KMS-11 (cell line): ENCODE results near the gene AGPAT4.

Experiments used
- H2AFZ ChIP-seq: fragments of 200-600 bp; sonication (generic); 2 replicates; pipeline ENCODE4 v1.6.1; 2016; ENCODE audit warnings: antibody characterized with exemption, mixed run types, low read depth
- H3K27ac ChIP-seq: fragments of 200-600 bp; sonication (generic); 2 replicates; pipeline ENCODE4 v1.6.1; 2016; ENCODE audit warnings: mild to moderate bottlenecking, mixed run types
- H3K27me3 ChIP-seq: fragments of 200-600 bp; sonication (generic); 2 replicates; pipeline ENCODE4 v1.6.1; 2017; ENCODE audit warnings: mild to moderate bottlenecking, low read depth, mixed run types, moderate library complexity; ENCODE audit not compliant: insufficient read depth
- H3K36me3 ChIP-seq: fragments of 200-600 bp; sonication (generic); 2 replicates; pipeline ENCODE4 v1.6.1; 2017; ENCODE audit warnings: mild to moderate bottlenecking, mixed run types; ENCODE audit not compliant: insufficient read depth
- H3K4me1 ChIP-seq: fragments of 200-600 bp; sonication (generic); 2 replicates; pipeline ENCODE4 v1.6.1; 2016; ENCODE audit warnings: mild to moderate bottlenecking, low read depth, mixed run types; ENCODE audit not compliant: poor library complexity, severe bottlenecking
- H3K4me2 ChIP-seq: fragments of 200-600 bp; sonication (generic); 2 replicates; pipeline ENCODE4 v1.7.0; 2016; ENCODE audit warnings: mild to moderate bottlenecking, mixed run types
- H3K4me3 ChIP-seq: fragments of 200-600 bp; sonication (generic); IDR thresholded peaks from 2 replicates; pipeline ENCODE4 v1.6.1; 2017; ENCODE audit warnings: low read depth, low read length, mixed read lengths; ENCODE audit not compliant: insufficient read depth
- H3K79me2 ChIP-seq: fragments of 200-600 bp; sonication (generic); 2 replicates; pipeline ENCODE4 v1.6.1; 2016; ENCODE audit warnings: low read depth, mixed run types; ENCODE audit not compliant: insufficient read depth
- H3K9ac ChIP-seq: fragments of 200-600 bp; sonication (generic); 2 replicates; pipeline ENCODE4 v1.6.1; 2016; ENCODE audit warnings: mild to moderate bottlenecking, mixed run types
- H4K20me1 ChIP-seq: fragments of 200-600 bp; sonication (generic); 2 replicates; pipeline ENCODE4 v1.6.1; 2016; ENCODE audit warnings: mild to moderate bottlenecking, mixed run types; ENCODE audit not compliant: insufficient read depth
- CTCF ChIP-seq: fragments of 200-600 bp; sonication (generic); conservative IDR thresholded peaks from 2 replicates; pipeline ENCODE4 v1.6.1; 2017; ENCODE audit warnings: low read depth, mild to moderate bottlenecking, antibody characterized with exemption, low read length, moderate library complexity, mixed read lengths

Gene AGPAT4

GRCh38 chr6:161257793-161258457 is 15.9 kb downstream of the AGPAT4 start:
- Histone ChIP-seq H3K4me1 (no peaks in the 10 kb centered on the region), H3K4me2 (no peak overlapping the region), H3K27ac (no peak overlapping the region), H2AFZ (no peak overlapping the region), H4K20me1 (no peaks in the 10 kb centered on the region), H3K4me3 (no peak overlapping the region), H3K27me3 (no peaks in the 10 kb centered on the region), H3K36me3 (no peaks in the 10 kb centered on the region), H3K79me2 (no peaks in the 10 kb centered on the region), H3K9ac (no peak overlapping the region)
- no peak for TF ChIP-seq CTCF

- Histone ChIP-seq H3K4me3 (no peak overlapping the region), H2AFZ (no peak overlapping the region), H4K20me1 (no peaks in the 10 kb centered on the region), H3K36me3 (no peaks in the 10 kb centered on the region), H3K4me1 (no peaks in the 10 kb centered on the region), H3K4me2 (no peak overlapping the region), H3K27me3 (no peaks in the 10 kb centered on the region), H3K27ac (no peak overlapping the region), H3K9ac (no peak overlapping the region), H3K79me2 (no peaks in the 10 kb centered on the region)
- TF ChIP-seq CTCF = no peak
Measured at GRCh38 chr6:161256407-161256806, 17.5 kb downstream of the AGPAT4 start.

GRCh38 chr6:161255518-161255917 is 18.3 kb downstream of the AGPAT4 start:
- H3K27me3 ChIP-seq = no peaks in the 10 kb centered on the region
- no peaks in the 10 kb centered on the region for H3K79me2 ChIP-seq
- H3K36me3 ChIP-seq = no peaks in the 10 kb centered on the region
- H3K4me2 ChIP-seq = no peak overlapping the region
- TF ChIP-seq CTCF = no peak
- H2AFZ ChIP-seq = no peak overlapping the region
- H3K4me3 ChIP-seq = no peak overlapping the region
- H4K20me1 ChIP-seq = no peaks in the 10 kb centered on the region
- no peaks in the 10 kb centered on the region for H3K4me1 ChIP-seq
- no peak overlapping the region for H3K9ac ChIP-seq
- no peak overlapping the region for H3K27ac ChIP-seq

- no peaks in the 10 kb centered on the region for H4K20me1 ChIP-seq
- no peak overlapping the region for H3K27ac ChIP-seq
- H3K9ac ChIP-seq = no peak overlapping the region
- no peak overlapping the region for H2AFZ ChIP-seq
- no peaks in the 10 kb centered on the region for H3K79me2 ChIP-seq
- no peaks in the 10 kb centered on the region for H3K4me1 ChIP-seq
- no peak for TF ChIP-seq CTCF
- no peaks in the 10 kb centered on the region for H3K27me3 ChIP-seq
- H3K36me3 ChIP-seq = no peaks in the 10 kb centered on the region
- H3K4me3 ChIP-seq = no peak overlapping the region
- H3K4me2 ChIP-seq = no peak overlapping the region
Measured at GRCh38 chr6:161254464-161255253, 19.2 kb downstream of the AGPAT4 start.
